Measurements from ENCODE around the gene POTEJ. TPM values are rescaled to one million over a fixed set of nuclear protein-coding genes. Genes with fewer than 3 reads are reported as not detected.
"Not testable (repeated sequence)": the region's sequence is repeated elsewhere in the genome, so short reads cannot be mapped to it uniquely, and the experiment has no call there.

POTEJ gene
- total and polyA plus RNA-seq, 10 of the 15 experiments (the other 5 are each of a cell fraction or from before 2014, with no cell fraction given) = not detected

GRCh38 chr2:130664506-130664905 is 53.3 kb downstream of the POTEJ start:
- H3K27ac ChIP-seq (ENCODE audit: control insufficient read depth, insufficient read depth); SMC1A ChIA-PET (ENCODE audit: uncharacterized antibody, unreplicated experiment); in situ Hi-C loops (cut with MboI); H4K20me1 ChIP-seq (ENCODE audit: control insufficient read depth, insufficient read depth); POLR2A ChIA-PET; H3K9ac ChIP-seq (ENCODE audit: control insufficient read depth, insufficient read depth, low read length); DNase-seq (ENCODE audit: low read depth, low spot score); RAD21 ChIA-PET (ENCODE audit: unreplicated experiment); intact Hi-C loops (cut with micrococcal nuclease; ENCODE audit: unreplicated experiment); H3K27me3 ChIP-seq (replicated peaks in 1 of 2; ENCODE audit: control insufficient read depth in 2 of 2, insufficient read depth in 2 of 2, low read length in 1 of 2); BruUV-seq (replicated peaks); ATAC-seq; H3K79me2 ChIP-seq (ENCODE audit: control insufficient read depth, insufficient read depth, low read length); FAIRE-seq; H3K9me3 ChIP-seq (replicated peaks; ENCODE audit: control insufficient read depth, insufficient read depth, low read length); H2AFZ ChIP-seq (ENCODE audit: control insufficient read depth, low read depth, low read length); CTCF ChIA-PET; H3K4me3 ChIP-seq; H3K4me1 ChIP-seq (ENCODE audit: control insufficient read depth, insufficient read depth, low read length); H3K36me3 ChIP-seq (ENCODE audit: control insufficient read depth in 2 of 2, insufficient read depth in 2 of 2, low read length in 1 of 2); H3K4me2 ChIP-seq (ENCODE audit: control insufficient read depth, insufficient read depth): not testable (repeated sequence)
- WGBS (ENCODE audit: insufficient coverage, insufficient replicate concordance, low lambda C conversion rate, missing lambda C conversion rate) = 27% methylated on average over 6 of the region's 6 CpGs

GRCh38 chr2:130665596-130665995 is 54.4 kb downstream of the POTEJ start:
- H3K27ac ChIP-seq (ENCODE audit: control insufficient read depth, insufficient read depth); in situ Hi-C loops (cut with MboI); H3K79me2 ChIP-seq (ENCODE audit: control insufficient read depth, insufficient read depth, low read length); FAIRE-seq; CTCF ChIA-PET; H3K9ac ChIP-seq (ENCODE audit: control insufficient read depth, insufficient read depth, low read length); H3K4me3 ChIP-seq; DNase-seq (ENCODE audit: low read depth, low spot score); POLR2A ChIA-PET; RAD21 ChIA-PET (ENCODE audit: unreplicated experiment); H3K36me3 ChIP-seq (ENCODE audit: control insufficient read depth in 2 of 2, insufficient read depth in 2 of 2, low read length in 1 of 2); ATAC-seq; H4K20me1 ChIP-seq (ENCODE audit: control insufficient read depth, insufficient read depth); H3K27me3 ChIP-seq (replicated peaks in 1 of 2; ENCODE audit: control insufficient read depth in 2 of 2, insufficient read depth in 2 of 2, low read length in 1 of 2); H2AFZ ChIP-seq (ENCODE audit: control insufficient read depth, low read depth, low read length); H3K4me1 ChIP-seq (ENCODE audit: control insufficient read depth, insufficient read depth, low read length); H3K4me2 ChIP-seq (ENCODE audit: control insufficient read depth, insufficient read depth); intact Hi-C loops (cut with micrococcal nuclease; ENCODE audit: unreplicated experiment); BruUV-seq (replicated peaks); SMC1A ChIA-PET (ENCODE audit: uncharacterized antibody, unreplicated experiment); H3K9me3 ChIP-seq (replicated peaks; ENCODE audit: control insufficient read depth, insufficient read depth, low read length): not testable (repeated sequence)
- WGBS (ENCODE audit: insufficient coverage, insufficient replicate concordance, low lambda C conversion rate, missing lambda C conversion rate) = 3% methylated on average over 5 of the region's 5 CpGs

GRCh38 chr2:130667516-130667915 is 56.3 kb downstream of the POTEJ start:
- H3K4me2 ChIP-seq (ENCODE audit: control insufficient read depth, insufficient read depth); H4K20me1 ChIP-seq (ENCODE audit: control insufficient read depth, insufficient read depth); H3K9ac ChIP-seq (ENCODE audit: control insufficient read depth, insufficient read depth, low read length); ATAC-seq; H3K79me2 ChIP-seq (ENCODE audit: control insufficient read depth, insufficient read depth, low read length); SMC1A ChIA-PET (ENCODE audit: uncharacterized antibody, unreplicated experiment); RAD21 ChIA-PET (ENCODE audit: unreplicated experiment); H3K4me3 ChIP-seq; DNase-seq (ENCODE audit: low read depth, low spot score); POLR2A ChIA-PET; CTCF ChIA-PET; H2AFZ ChIP-seq (ENCODE audit: control insufficient read depth, low read depth, low read length); H3K36me3 ChIP-seq (ENCODE audit: control insufficient read depth in 2 of 2, insufficient read depth in 2 of 2, low read length in 1 of 2); intact Hi-C loops (cut with micrococcal nuclease; ENCODE audit: unreplicated experiment); BruUV-seq (replicated peaks); H3K27ac ChIP-seq (ENCODE audit: control insufficient read depth, insufficient read depth); FAIRE-seq; H3K27me3 ChIP-seq (replicated peaks in 1 of 2; ENCODE audit: control insufficient read depth in 2 of 2, insufficient read depth in 2 of 2, low read length in 1 of 2); in situ Hi-C loops (cut with MboI); H3K9me3 ChIP-seq (replicated peaks; ENCODE audit: control insufficient read depth, insufficient read depth, low read length); H3K4me1 ChIP-seq (ENCODE audit: control insufficient read depth, insufficient read depth, low read length): not testable (repeated sequence)
- 62% methylated on average over 9 of the region's 10 CpGs for WGBS (ENCODE audit: insufficient coverage, insufficient replicate concordance, low lambda C conversion rate, missing lambda C conversion rate)

DNA sequence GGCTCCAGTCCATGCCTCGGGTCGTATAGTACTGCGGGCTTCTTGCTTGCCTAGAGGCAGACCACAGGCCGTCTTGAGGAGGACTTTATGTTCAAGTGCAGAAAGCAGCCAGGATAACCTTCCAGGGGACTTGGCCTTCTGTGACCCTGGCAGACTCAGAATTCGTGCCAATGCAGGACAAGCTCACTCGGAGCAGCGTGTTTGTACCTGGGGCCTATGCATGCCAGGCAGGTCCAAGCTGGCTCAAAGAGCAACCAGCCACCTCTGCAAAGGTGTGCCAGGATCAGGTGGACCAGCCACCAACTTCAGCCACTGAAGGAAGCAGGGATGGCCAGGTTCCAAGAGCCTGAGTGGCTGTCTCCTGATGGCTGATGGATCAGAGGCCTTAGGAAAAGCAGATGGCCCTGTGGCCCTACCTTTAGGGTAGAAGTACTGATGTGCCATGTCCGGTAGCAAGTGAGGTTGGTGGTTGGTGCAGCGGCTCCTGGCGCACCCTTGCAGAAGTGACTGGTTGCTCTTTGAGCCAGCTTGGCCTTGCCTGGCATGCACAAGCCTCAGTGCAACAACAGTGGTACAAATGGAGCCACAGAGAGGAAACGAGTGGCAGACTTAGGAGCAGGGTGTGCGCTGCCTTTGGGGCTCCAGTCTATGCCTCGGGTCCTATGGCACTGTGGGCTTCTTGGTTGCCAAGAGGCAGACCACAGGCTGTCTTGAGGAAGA is 58.9 kb downstream of the POTEJ start:
- H3K4me3 ChIP-seq; H3K36me3 ChIP-seq (ENCODE audit: control insufficient read depth in 2 of 2, insufficient read depth in 2 of 2, low read length in 1 of 2); FAIRE-seq; RAD21 ChIA-PET (ENCODE audit: unreplicated experiment); CTCF ChIA-PET; H3K4me2 ChIP-seq (ENCODE audit: control insufficient read depth, insufficient read depth); H3K27ac ChIP-seq (ENCODE audit: control insufficient read depth, insufficient read depth); BruUV-seq (replicated peaks); DNase-seq (ENCODE audit: low read depth, low spot score); H3K9me3 ChIP-seq (replicated peaks; ENCODE audit: control insufficient read depth, insufficient read depth, low read length); H3K27me3 ChIP-seq (replicated peaks in 1 of 2; ENCODE audit: control insufficient read depth in 2 of 2, insufficient read depth in 2 of 2, low read length in 1 of 2); H3K9ac ChIP-seq (ENCODE audit: control insufficient read depth, insufficient read depth, low read length); POLR2A ChIA-PET; H3K4me1 ChIP-seq (ENCODE audit: control insufficient read depth, insufficient read depth, low read length); ATAC-seq; H3K79me2 ChIP-seq (ENCODE audit: control insufficient read depth, insufficient read depth, low read length); intact Hi-C loops (cut with micrococcal nuclease; ENCODE audit: unreplicated experiment); SMC1A ChIA-PET (ENCODE audit: uncharacterized antibody, unreplicated experiment); in situ Hi-C loops (cut with MboI); H2AFZ ChIP-seq (ENCODE audit: control insufficient read depth, low read depth, low read length); H4K20me1 ChIP-seq (ENCODE audit: control insufficient read depth, insufficient read depth): not testable (repeated sequence)
- WGBS (ENCODE audit: insufficient coverage, insufficient replicate concordance, low lambda C conversion rate, missing lambda C conversion rate) = 30% methylated on average over 13 of the region's 13 CpGs

Measured in GM12878 (cell line).